Lower leg skin (tissue), 3 donors: ENCODE measurements around the gene GRM5.

Experiments
- POLR2A ChIP-seq, 2 donors: fragments of 450-650 bp; IDR thresholded peaks; one replicate each; pipeline ENCODE4 v1.6.1; 2016 to 2017; ENCODE audit warnings: antibody characterized with exemption in 2 of 2, mild to moderate bottlenecking in 1 of 2, moderate library complexity in 1 of 2
- TF ChIP-seq, protein P1 (sequence below), 3 donors: fragments of 450-650 bp; IDR thresholded peaks; one replicate each; pipeline ENCODE4 v1.5.1; 2016; ENCODE audit warnings: antibody characterized with exemption in 3 of 3, mild to moderate bottlenecking in 3 of 3, moderate library complexity in 2 of 3

DNA sequence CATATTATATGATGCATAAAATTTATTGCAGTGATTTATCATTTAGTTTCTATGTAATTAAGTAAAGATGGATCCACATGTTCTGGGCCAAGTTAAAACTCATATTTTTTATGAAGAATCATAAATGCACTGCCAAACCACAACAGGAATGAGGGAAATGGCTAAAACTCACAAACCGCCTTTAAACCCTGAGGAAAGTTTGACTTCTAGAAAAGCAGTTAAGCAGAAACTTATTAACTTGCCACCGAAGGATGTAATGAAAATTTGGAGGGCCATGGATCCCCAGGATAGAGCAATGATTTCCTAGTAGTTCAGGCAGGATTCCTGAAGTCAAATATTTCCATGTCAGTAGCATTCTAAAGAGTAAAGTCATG, 510.0 kb downstream of the GRM5 start:
- TF ChIP-seq, protein P1, sequence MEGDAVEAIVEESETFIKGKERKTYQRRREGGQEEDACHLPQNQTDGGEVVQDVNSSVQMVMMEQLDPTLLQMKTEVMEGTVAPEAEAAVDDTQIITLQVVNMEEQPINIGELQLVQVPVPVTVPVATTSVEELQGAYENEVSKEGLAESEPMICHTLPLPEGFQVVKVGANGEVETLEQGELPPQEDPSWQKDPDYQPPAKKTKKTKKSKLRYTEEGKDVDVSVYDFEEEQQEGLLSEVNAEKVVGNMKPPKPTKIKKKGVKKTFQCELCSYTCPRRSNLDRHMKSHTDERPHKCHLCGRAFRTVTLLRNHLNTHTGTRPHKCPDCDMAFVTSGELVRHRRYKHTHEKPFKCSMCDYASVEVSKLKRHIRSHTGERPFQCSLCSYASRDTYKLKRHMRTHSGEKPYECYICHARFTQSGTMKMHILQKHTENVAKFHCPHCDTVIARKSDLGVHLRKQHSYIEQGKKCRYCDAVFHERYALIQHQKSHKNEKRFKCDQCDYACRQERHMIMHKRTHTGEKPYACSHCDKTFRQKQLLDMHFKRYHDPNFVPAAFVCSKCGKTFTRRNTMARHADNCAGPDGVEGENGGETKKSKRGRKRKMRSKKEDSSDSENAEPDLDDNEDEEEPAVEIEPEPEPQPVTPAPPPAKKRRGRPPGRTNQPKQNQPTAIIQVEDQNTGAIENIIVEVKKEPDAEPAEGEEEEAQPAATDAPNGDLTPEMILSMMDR (IDR thresholded peaks at IDR 0.05) = no peak
- TF ChIP-seq POLR2A (IDR thresholded peaks at IDR 0.05) = no peak
